ENCODE measurements around the gene NME4. TPM values are rescaled to one million over a fixed set of nuclear protein-coding genes. Genes with fewer than 3 reads are reported as not detected.
"Not testable (repeated sequence)": the region's sequence is repeated elsewhere in the genome, so short reads cannot be mapped to it uniquely, and the experiment has no call there.

The NME4 gene
- total RNA-seq, 5 donors from 2014 or later (not counting 1 experiment from before 2014, with no cell fraction given) = 32.5 to 48.4 (median 41.3) TPM

- 97% methylated on average over 40 of the region's 44 CpGs for WGBS (ENCODE audit: insufficient coverage)
- ChIA-PET POLR2A (no interaction called here), CTCF (no interaction called here)
- Histone ChIP-seq H3K9me3 (no peaks in the 10 kb centered on the region), H3K4me1 (ENCODE audit: control insufficient read depth in 1 of 2, extremely low read depth in 1 of 2, insufficient read depth in 2 of 2, low read length in 2 of 2) (peaks cover 0 to 36% of the 10 kb centered on the region in 2 experiments), H3K4me3 (ENCODE audit: control insufficient read depth in 1 of 2, extremely low read depth in 1 of 2, low read length in 1 of 2) (no peak overlapping the region), H3K36me3 (ENCODE audit: control insufficient read depth in 2 of 2, extremely low read depth in 1 of 2, insufficient read depth in 1 of 2, low read length in 1 of 2) (peaks cover 27 to 56% of the 10 kb centered on the region in 2 donors), H3K27ac (ENCODE audit: low read length) (no peak overlapping the region), H3K27me3 (replicated peaks in 1 of 2; ENCODE audit: control insufficient read depth in 2 of 2, extremely low read depth in 1 of 2, insufficient read depth in 2 of 2, low read length in 1 of 2) (no peaks in the 10 kb centered on the region)
- Mint-ChIP-seq H3K4me1 (peaks cover 15 to 27% (median 19%) of the 10 kb centered on the region in 3 donors), H3K4me3 (no peak overlapping the region), H3K27me3 (no peaks in the 10 kb centered on the region), H3K36me3 (peaks cover 7% of the 10 kb centered on the region), H3K9me3 (no peaks in the 10 kb centered on the region), H3K27ac (no peak overlapping the region)
- DNase-seq (no peak), ATAC-seq (replicated peaks in 1 of 4) (no peak)
These were observed 20.8 kb upstream of the NME4 start for GRCh38 chr16:375927-376816.

- WGBS (ENCODE audit: insufficient coverage) = 98% methylated on average over 19 of the region's 26 CpGs
- Mint-ChIP-seq H3K27me3 (no peaks in the 10 kb centered on the region), H3K27ac (no peak overlapping the region), H3K4me3 (no peak overlapping the region), H3K4me1 (peaks cover 13 to 23% (median 16%) of the 10 kb centered on the region in 3 donors), H3K36me3 (peaks cover 5% of the 10 kb centered on the region), H3K9me3 (no peaks in the 10 kb centered on the region)
- H3K27me3 ChIP-seq (replicated peaks in 1 of 2; ENCODE audit: control insufficient read depth in 2 of 2, extremely low read depth in 1 of 2, insufficient read depth in 2 of 2, low read length in 1 of 2) = no peaks in the 10 kb centered on the region
- H3K4me3 ChIP-seq (ENCODE audit: control insufficient read depth in 1 of 2, extremely low read depth in 1 of 2, low read length in 1 of 2) = no peak overlapping the region
- ATAC-seq (replicated peaks in 1 of 4) = no peak
- ChIA-PET CTCF (no interaction called here), POLR2A (no interaction called here)
- no peaks in the 10 kb centered on the region for H3K9me3 ChIP-seq
- H3K36me3 ChIP-seq (ENCODE audit: control insufficient read depth in 2 of 2, extremely low read depth in 1 of 2, insufficient read depth in 1 of 2, low read length in 1 of 2) = peaks cover 27 to 51% of the 10 kb centered on the region in 2 donors
- no peak overlapping the region for H3K27ac ChIP-seq (ENCODE audit: low read length)
- peaks cover 0 to 32% of the 10 kb centered on the region in 2 experiments for H3K4me1 ChIP-seq (ENCODE audit: control insufficient read depth in 1 of 2, extremely low read depth in 1 of 2, insufficient read depth in 2 of 2, low read length in 2 of 2)
- no peak for DNase-seq
These were observed 20.1 kb upstream of the NME4 start for GRCh38 chr16:376817-377418.

- ChIA-PET CTCF (no interaction called here), POLR2A (no interaction called here)
- H3K27me3 Mint-ChIP-seq = no peaks in the 10 kb centered on the region
- Histone ChIP-seq H3K4me3 (ENCODE audit: control insufficient read depth in 1 of 2, extremely low read depth in 1 of 2, low read length in 1 of 2) (no peak overlapping the region), H3K36me3 (ENCODE audit: control insufficient read depth in 2 of 2, extremely low read depth in 1 of 2, insufficient read depth in 1 of 2, low read length in 1 of 2) (peaks cover 25 to 46% of the 10 kb centered on the region in 2 donors), H3K27ac (ENCODE audit: low read length) (no peak overlapping the region), H3K27me3 (replicated peaks in 1 of 2; ENCODE audit: control insufficient read depth in 2 of 2, extremely low read depth in 1 of 2, insufficient read depth in 2 of 2, low read length in 1 of 2) (no peaks in the 10 kb centered on the region), H3K4me1 (ENCODE audit: control insufficient read depth in 1 of 2, extremely low read depth in 1 of 2, insufficient read depth in 2 of 2, low read length in 2 of 2) (peaks cover 0 to 34% of the 10 kb centered on the region in 2 experiments), H3K9me3 (no peaks in the 10 kb centered on the region)
- H3K4me1 Mint-ChIP-seq = peaks cover 14 to 23% (median 15%) of the 10 kb centered on the region in 3 donors
- H3K4me3 Mint-ChIP-seq = no peak overlapping the region
- no peaks in the 10 kb centered on the region for H3K9me3 Mint-ChIP-seq
- peaks cover 3% of the 10 kb centered on the region for H3K36me3 Mint-ChIP-seq
- whole genome bisulfite sequencing (ENCODE audit: insufficient coverage) = 92% methylated on average over 41 of the region's 42 CpGs
- DNase-seq (no peak), ATAC-seq (replicated peaks in 1 of 4) (no peak)
- no peak overlapping the region for H3K27ac Mint-ChIP-seq
These were observed 19.5 kb upstream of the NME4 start for GRCh38 chr16:377419-377951.

GRCh38 chr16:378113-378820 lies 18.7 kb upstream of the NME4 start:
- peak overlapping the region in 1 of 2 donors; percentile 75 for H3K27ac Mint-ChIP-seq
- Histone ChIP-seq H3K27ac (ENCODE audit: low read length) (peak overlapping the region; percentile 38), H3K4me1 (ENCODE audit: control insufficient read depth in 1 of 2, extremely low read depth in 1 of 2, insufficient read depth in 2 of 2, low read length in 2 of 2) (peaks cover 2 to 42% of the 10 kb centered on the region in 2 experiments), H3K36me3 (ENCODE audit: control insufficient read depth in 2 of 2, extremely low read depth in 1 of 2, insufficient read depth in 1 of 2, low read length in 1 of 2) (peaks cover 17 to 38% of the 10 kb centered on the region in 2 donors)
- CTCF ChIA-PET; H3K36me3 Mint-ChIP-seq; POLR2A ChIA-PET; DNase-seq; H3K27me3 Mint-ChIP-seq; H3K9me3 Mint-ChIP-seq; H3K4me3 ChIP-seq (ENCODE audit: control insufficient read depth in 1 of 2, extremely low read depth in 1 of 2, low read length in 1 of 2); H3K9me3 ChIP-seq; ATAC-seq (replicated peaks in 1 of 4); H3K27me3 ChIP-seq (replicated peaks in 1 of 2; ENCODE audit: control insufficient read depth in 2 of 2, extremely low read depth in 1 of 2, insufficient read depth in 2 of 2, low read length in 1 of 2): not testable (repeated sequence)
- peak overlapping the region in 1 of 3 donors; percentile 82 for H3K4me3 Mint-ChIP-seq
- H3K4me1 Mint-ChIP-seq = peaks cover 20 to 29% (median 23%) of the 10 kb centered on the region in 3 donors
- 95% methylated on average over 17 of the region's 36 CpGs for WGBS (ENCODE audit: insufficient coverage)

GRCh38 chr16:378821-379182 lies 18.2 kb upstream of the NME4 start:
- DNase-seq = no peak
- H3K27me3 ChIP-seq (replicated peaks in 1 of 2; ENCODE audit: control insufficient read depth in 2 of 2, extremely low read depth in 1 of 2, insufficient read depth in 2 of 2, low read length in 1 of 2) = no peaks in the 10 kb centered on the region
- peaks cover 16 to 35% of the 10 kb centered on the region in 2 donors for H3K36me3 ChIP-seq (ENCODE audit: control insufficient read depth in 2 of 2, extremely low read depth in 1 of 2, insufficient read depth in 1 of 2, low read length in 1 of 2)
- no peak for ATAC-seq (replicated peaks in 1 of 4)
- peak overlapping the region; percentile 67 for H3K27ac ChIP-seq (ENCODE audit: low read length)
- H3K4me3 ChIP-seq (ENCODE audit: control insufficient read depth in 1 of 2, extremely low read depth in 1 of 2, low read length in 1 of 2) = no peak overlapping the region
- H3K36me3 Mint-ChIP-seq = no peaks in the 10 kb centered on the region
- H3K4me1 ChIP-seq (ENCODE audit: control insufficient read depth in 1 of 2, extremely low read depth in 1 of 2, insufficient read depth in 2 of 2, low read length in 2 of 2) = peaks cover 5 to 48% of the 10 kb centered on the region in 2 experiments
- H3K9me3 Mint-ChIP-seq = no peaks in the 10 kb centered on the region
- H3K9me3 ChIP-seq = no peaks in the 10 kb centered on the region
- H3K27me3 Mint-ChIP-seq = no peaks in the 10 kb centered on the region
- CTCF ChIA-PET = no interaction called here
- peak overlapping the region; percentile 75 to 81 for H3K27ac Mint-ChIP-seq
- WGBS (ENCODE audit: insufficient coverage) = 96% methylated on average over 7 of the region's 14 CpGs
- peaks cover 25 to 31% (median 27%) of the 10 kb centered on the region in 3 donors for H3K4me1 Mint-ChIP-seq
- H3K4me3 Mint-ChIP-seq = peak overlapping the region in 2 of 3 donors; percentile 21 to 82
- POLR2A ChIA-PET = no interaction called here
